Gastrocnemius medialis (tissue), 4 donors: ENCODE data around the gene CYTL1.

Experiments
- POLR2A ChIP-seq, 2 donors: fragments of 450-650 bp; IDR thresholded peaks; one replicate each; pipeline ENCODE4 v1.6.1; 2017; ENCODE audit warnings: antibody characterized with exemption in 2 of 2, mild to moderate bottlenecking in 2 of 2, moderate library complexity in 2 of 2
- TF ChIP-seq, protein P1 (sequence below), 5 experiments: fragments of 450-650 bp in 3 of 5; fragments of 200-600 bp in 2 of 5; sonication (generic) in 2 of 5; IDR thresholded peaks in 4 of 5; conservative IDR thresholded peaks in 1 of 5; 1 replicate in 4 of 5; 2 replicates in 1 of 5; pipeline ENCODE4 v1.5.1; 2016 to 2019; ENCODE audit warnings: antibody characterized with exemption in 5 of 5, mild to moderate bottlenecking in 3 of 5, moderate library complexity in 3 of 5

DNA sequence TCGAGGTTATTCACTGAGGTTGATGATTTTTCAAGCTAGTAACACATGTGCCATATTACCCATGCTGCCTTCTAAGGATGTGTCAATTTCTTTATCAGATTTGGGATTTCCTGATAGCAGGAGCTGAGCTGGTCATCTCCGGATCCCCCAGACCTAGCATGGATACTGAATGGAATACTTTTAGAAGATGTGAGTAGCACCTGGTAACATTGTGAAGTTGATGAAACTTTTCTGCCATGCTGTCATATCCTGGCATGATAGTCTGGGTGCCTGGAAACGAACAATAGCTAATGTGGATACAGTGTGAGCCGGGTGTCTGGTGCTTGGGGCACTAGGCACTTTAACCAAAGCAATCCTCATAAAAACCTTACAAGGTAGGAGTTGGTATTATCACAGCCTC lies 11.0 kb upstream of the CYTL1 start:
- TF ChIP-seq, protein P1, sequence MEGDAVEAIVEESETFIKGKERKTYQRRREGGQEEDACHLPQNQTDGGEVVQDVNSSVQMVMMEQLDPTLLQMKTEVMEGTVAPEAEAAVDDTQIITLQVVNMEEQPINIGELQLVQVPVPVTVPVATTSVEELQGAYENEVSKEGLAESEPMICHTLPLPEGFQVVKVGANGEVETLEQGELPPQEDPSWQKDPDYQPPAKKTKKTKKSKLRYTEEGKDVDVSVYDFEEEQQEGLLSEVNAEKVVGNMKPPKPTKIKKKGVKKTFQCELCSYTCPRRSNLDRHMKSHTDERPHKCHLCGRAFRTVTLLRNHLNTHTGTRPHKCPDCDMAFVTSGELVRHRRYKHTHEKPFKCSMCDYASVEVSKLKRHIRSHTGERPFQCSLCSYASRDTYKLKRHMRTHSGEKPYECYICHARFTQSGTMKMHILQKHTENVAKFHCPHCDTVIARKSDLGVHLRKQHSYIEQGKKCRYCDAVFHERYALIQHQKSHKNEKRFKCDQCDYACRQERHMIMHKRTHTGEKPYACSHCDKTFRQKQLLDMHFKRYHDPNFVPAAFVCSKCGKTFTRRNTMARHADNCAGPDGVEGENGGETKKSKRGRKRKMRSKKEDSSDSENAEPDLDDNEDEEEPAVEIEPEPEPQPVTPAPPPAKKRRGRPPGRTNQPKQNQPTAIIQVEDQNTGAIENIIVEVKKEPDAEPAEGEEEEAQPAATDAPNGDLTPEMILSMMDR (IDR thresholded peaks at IDR 0.05 in 4 of 5, conservative IDR thresholded peaks at IDR 0.05 in 1 of 5), result no peak
- TF ChIP-seq POLR2A (IDR thresholded peaks at IDR 0.05), result no peak
